ENCODE measurements around the gene KHDRBS1. TPM values are rescaled to one million over a fixed set of nuclear protein-coding genes. Genes with fewer than 3 reads are reported as not detected.
"Not testable (repeated sequence)": the region's sequence is repeated elsewhere in the genome, so short reads cannot be mapped to it uniquely, and the experiment has no call there.

KHDRBS1 gene
- total and polyA plus RNA-seq, 4 experiments from 2014 or later: 70.8 to 122 (median 115) TPM

- peak overlapping the region in 4 of 8 donors; percentile 6 to 63 (median 42) for H3K4me3 Mint-ChIP-seq
- peaks cover 13% of the 10 kb centered on the region for H3K4me1 ChIP-seq (ENCODE audit: insufficient read depth, low read length)
- H3K27ac Mint-ChIP-seq: peak overlapping the region in 4 of 7 donors; percentile 28 to 78 (median 44)
- POLR2A ChIA-PET (ENCODE audit: partially characterized antibody): interaction anchor here (1.0 to 1.2 kb wide), 2 partner anchors 9 to 51 kb away, joined by 3 to 4 read pairs; no protein-coding TSS in a partner anchor
- H3K36me3 Mint-ChIP-seq: peaks cover 0 to 17% of the 10 kb centered on the region in 2 donors
- H3K27me3 ChIP-seq (ENCODE audit: insufficient read depth, low read length); CTCF ChIA-PET (ENCODE audit: partially characterized antibody); H3K27ac ChIP-seq (ENCODE audit: low read depth, low read length); intact Hi-C loops (cut with micrococcal nuclease); H3K9me3 Mint-ChIP-seq; H3K27me3 Mint-ChIP-seq; DNase-seq; H3K9me3 ChIP-seq (ENCODE audit: control insufficient read depth in 1 of 2, low read length in 2 of 2); H3K4me3 ChIP-seq (ENCODE audit: low read length in 2 of 2); H3K36me3 ChIP-seq (ENCODE audit: insufficient read depth, low read length): not testable (repeated sequence)
- H3K4me1 Mint-ChIP-seq: peaks cover 10 to 33% (median 17%) of the 10 kb centered on the region in 4 donors
Observed at GRCh38 chr1:32065613-32066488, 52.2 kb downstream of the KHDRBS1 start.

GRCh38 chr1:32066489-32066873 lies 52.8 kb downstream of the KHDRBS1 start:
- H3K27me3 ChIP-seq (ENCODE audit: insufficient read depth, low read length): no peaks in the 10 kb centered on the region
- H3K9me3 Mint-ChIP-seq: peaks cover 0 to 2% (median 0%) of the 10 kb centered on the region in 8 donors
- peak overlapping the region in 6 of 8 donors; percentile 6 to 63 (median 47) for H3K4me3 Mint-ChIP-seq
- intact Hi-C loops (cut with micrococcal nuclease): no loop called here
- DNase-seq: peak in 3 of 5 donors; percentile 19 to 23 (median 20)
- H3K4me1 Mint-ChIP-seq: peaks cover 10 to 33% (median 17%) of the 10 kb centered on the region in 4 donors
- POLR2A ChIA-PET (ENCODE audit: partially characterized antibody): interaction anchor here (0.8 to 1.2 kb wide), 3 partner anchors 10 to 52 kb away, joined by 3 to 5 read pairs (median 4); no protein-coding TSS in a partner anchor
- no peak overlapping the region for H3K4me3 ChIP-seq (ENCODE audit: low read length in 2 of 2)
- H3K27me3 Mint-ChIP-seq: no peaks in the 10 kb centered on the region
- peaks cover 2% of the 10 kb centered on the region for H3K36me3 ChIP-seq (ENCODE audit: insufficient read depth, low read length)
- peaks cover 15% of the 10 kb centered on the region for H3K4me1 ChIP-seq (ENCODE audit: insufficient read depth, low read length)
- H3K36me3 Mint-ChIP-seq: peaks cover 0 to 11% of the 10 kb centered on the region in 2 donors
- CTCF ChIA-PET (ENCODE audit: partially characterized antibody): no interaction called here
- no peaks in the 10 kb centered on the region for H3K9me3 ChIP-seq (ENCODE audit: control insufficient read depth in 1 of 2, low read length in 2 of 2)
- no peak overlapping the region for H3K27ac ChIP-seq (ENCODE audit: low read depth, low read length)
- H3K27ac Mint-ChIP-seq: peak overlapping the region in 5 of 7 donors; percentile 14 to 66 (median 28)

GRCh38 chr1:32068957-32069588 lies 55.4 kb downstream of the KHDRBS1 start:
- POLR2A ChIA-PET (ENCODE audit: partially characterized antibody): interaction anchor here (0.7 kb wide), 1 partner anchor 255 kb away, joined by 3 read pairs; no protein-coding TSS in a partner anchor
- Mint-ChIP-seq H3K36me3 (peaks cover 0 to 5% of the 10 kb centered on the region in 2 donors), H3K9me3 (peaks cover 0 to 5% (median 0%) of the 10 kb centered on the region in 8 donors), H3K27me3 (no peaks in the 10 kb centered on the region), H3K4me1 (peaks cover 21 to 47% (median 30%) of the 10 kb centered on the region in 4 donors), H3K4me3 (peak overlapping the region in 1 of 8 donors; percentile 11), H3K27ac (peak overlapping the region in 1 of 7 donors; percentile 13)
- CTCF ChIA-PET (ENCODE audit: partially characterized antibody): no interaction called here
- Histone ChIP-seq H3K9me3 (ENCODE audit: control insufficient read depth in 1 of 2, low read length in 2 of 2) (no peaks in the 10 kb centered on the region), H3K4me1 (ENCODE audit: insufficient read depth, low read length) (peaks cover 36% of the 10 kb centered on the region), H3K27ac (ENCODE audit: low read depth, low read length) (no peak overlapping the region), H3K27me3 (ENCODE audit: insufficient read depth, low read length) (no peaks in the 10 kb centered on the region), H3K4me3 (ENCODE audit: low read length in 2 of 2) (no peak overlapping the region), H3K36me3 (ENCODE audit: insufficient read depth, low read length) (no peaks in the 10 kb centered on the region)
- no peak for DNase-seq
- intact Hi-C loops (cut with micrococcal nuclease): no loop called here

- Histone ChIP-seq H3K9me3 (ENCODE audit: control insufficient read depth in 1 of 2, low read length in 2 of 2) (no peaks in the 10 kb centered on the region), H3K27ac (ENCODE audit: low read depth, low read length) (peak overlapping the region; percentile 73), H3K36me3 (ENCODE audit: insufficient read depth, low read length) (peaks cover 8% of the 10 kb centered on the region), H3K4me1 (ENCODE audit: insufficient read depth, low read length) (peaks cover 38% of the 10 kb centered on the region), H3K27me3 (ENCODE audit: insufficient read depth, low read length) (no peaks in the 10 kb centered on the region), H3K4me3 (ENCODE audit: low read length in 2 of 2) (peak overlapping the region; percentile 95)
- peak overlapping the region; percentile 84 to 98 (median 92) for H3K4me3 Mint-ChIP-seq
- H3K27me3 Mint-ChIP-seq: no peaks in the 10 kb centered on the region
- ChIA-PET POLR2A (ENCODE audit: partially characterized antibody) (interaction anchor here (0.9 to 3.3 kb wide), 34 partner anchors 9 to 579 kb away, joined by 3 to 63 read pairs (median 6); partner anchors contain the start of genes BSDC1, IQCC, KHDRBS1 and KPNA6), CTCF (ENCODE audit: partially characterized antibody) (interaction anchor here (1.0 to 4.2 kb wide), 5 partner anchors 19 to 250 kb away, joined by 3 to 32 read pairs (median 6); partner anchors contain the start of gene KPNA6)
- peaks cover 0 to 5% (median 0%) of the 10 kb centered on the region in 8 donors for H3K9me3 Mint-ChIP-seq
- intact Hi-C loops (cut with micrococcal nuclease): loop anchor here (1.0 to 10.0 kb wide), 4 partner anchors 35 to 323 kb away; partner anchors contain the start of genes BSDC1, CCDC28B, DCDC2B and IQCC
- peak overlapping the region; percentile 80 to 99 (median 97) for H3K27ac Mint-ChIP-seq
- no peak for DNase-seq
- H3K36me3 Mint-ChIP-seq: peaks cover 1 to 19% of the 10 kb centered on the region in 2 donors
- peaks cover 26 to 52% (median 37%) of the 10 kb centered on the region in 4 donors for H3K4me1 Mint-ChIP-seq
Observed at GRCh38 chr1:32071758-32072621, 58.3 kb downstream of the KHDRBS1 start.

GRCh38 chr1:32072622-32073298 lies 59.1 kb downstream of the KHDRBS1 start, which contains the start of gene TMEM39B:
TSS of gene TMEM39B (plus strand) at chr1:32072939. CDS start at chr1:32073048, 109 bp downstream.
- intact Hi-C loops (cut with micrococcal nuclease): loop anchor here (1.0 to 10.0 kb wide), 4 partner anchors 35 to 322 kb away; partner anchors contain the start of genes BSDC1, CCDC28B, DCDC2B and IQCC
- Mint-ChIP-seq H3K4me3 (peak within 1 kb of the TSS; percentile 84 to 98 (median 92)), H3K27ac (peak within 1 kb of the TSS; percentile 80 to 99 (median 97)), H3K9me3 (peaks cover 0 to 5% (median 0%) of the 10 kb centered on the region in 8 donors), H3K36me3 (peaks cover 9 to 26% of the 10 kb centered on the region in 2 donors), H3K27me3 (no peaks in the 10 kb centered on the region), H3K4me1 (peaks cover 26 to 52% (median 41%) of the 10 kb centered on the region in 4 donors)
- H3K27ac ChIP-seq (ENCODE audit: low read depth, low read length): peak within 1 kb of the TSS; percentile 73
- ChIA-PET POLR2A (ENCODE audit: partially characterized antibody) (interaction anchor here (0.6 to 3.3 kb wide), 41 partner anchors 9 to 578 kb away, joined by 3 to 63 read pairs (median 5); partner anchors contain the start of genes BSDC1, HDAC1, IQCC and KHDRBS1), CTCF (ENCODE audit: partially characterized antibody) (interaction anchor here (1.0 to 4.2 kb wide), 7 partner anchors 10 to 249 kb away, joined by 3 to 32 read pairs (median 5); partner anchors contain the start of gene KPNA6)
- no peaks in the 10 kb centered on the region for H3K27me3 ChIP-seq (ENCODE audit: insufficient read depth, low read length)
- no peaks in the 10 kb centered on the region for H3K9me3 ChIP-seq (ENCODE audit: control insufficient read depth in 1 of 2, low read length in 2 of 2)
- DNase-seq: peak; percentile 94 to 97 (median 96)
- H3K4me1 ChIP-seq (ENCODE audit: insufficient read depth, low read length): peaks cover 35% of the 10 kb centered on the region
- peaks cover 16% of the 10 kb centered on the region for H3K36me3 ChIP-seq (ENCODE audit: insufficient read depth, low read length)
- peak within 1 kb of the TSS; percentile 95 for H3K4me3 ChIP-seq (ENCODE audit: low read length in 2 of 2)
